GM10266 (cell line): ENCODE results near the gene SSBP4.

ENCODE experiments used
- DNase-seq: peaks from one replicate; pipeline ENCODE4 v3.0.0; 2012; ENCODE audit errors: extremely low spot score
- CTCF ChIP-seq: IDR thresholded peaks from 2 replicates; pipeline ENCODE4 v1.5.1; 2012; ENCODE audit warnings: mild to moderate bottlenecking, low read depth; ENCODE audit not compliant: control insufficient read depth, insufficient read depth; ENCODE audit errors: missing control alignments

The SSBP4 gene

GRCh38 chr19:18389726-18390064 is 29.5 kb upstream of the SSBP4 start:
- TF ChIP-seq CTCF = no peak
- no peak for DNase-seq

GRCh38 chr19:18390065-18390907 is 28.9 kb upstream of the SSBP4 start:
- no peak for DNase-seq
- TF ChIP-seq CTCF = no peak

- no peak for TF ChIP-seq CTCF
Measured at GRCh38 chr19:18391509-18392075, 27.6 kb upstream of the SSBP4 start.

GRCh38 chr19:18392417-18392816 is 26.8 kb upstream of the SSBP4 start:
- no peak for TF ChIP-seq CTCF
- no peak for DNase-seq

More at GRCh38 chr19:18391509-18392075, 27.6 kb upstream of the SSBP4 start:
- no peak for DNase-seq

- TF ChIP-seq CTCF = no peak
- no peak for DNase-seq
Measured at GRCh38 chr19:18392926-18393325, 26.3 kb upstream of the SSBP4 start.

GRCh38 chr19:18393836-18394235 is 25.4 kb upstream of the SSBP4 start:
- no peak for DNase-seq
- no peak for TF ChIP-seq CTCF
